NCI-H345 treated with DMSO at 0.1 percent for 48 hours (cell line): Measurements from ENCODE around the gene INPP5B.

ENCODE experiments used
- DNase-seq: peaks from one replicate; lab custom pipeline; 2025; ENCODE audit not compliant: unreplicated experiment; lab: John Stamatoyannopoulos, UW

Gene INPP5B

DNA sequence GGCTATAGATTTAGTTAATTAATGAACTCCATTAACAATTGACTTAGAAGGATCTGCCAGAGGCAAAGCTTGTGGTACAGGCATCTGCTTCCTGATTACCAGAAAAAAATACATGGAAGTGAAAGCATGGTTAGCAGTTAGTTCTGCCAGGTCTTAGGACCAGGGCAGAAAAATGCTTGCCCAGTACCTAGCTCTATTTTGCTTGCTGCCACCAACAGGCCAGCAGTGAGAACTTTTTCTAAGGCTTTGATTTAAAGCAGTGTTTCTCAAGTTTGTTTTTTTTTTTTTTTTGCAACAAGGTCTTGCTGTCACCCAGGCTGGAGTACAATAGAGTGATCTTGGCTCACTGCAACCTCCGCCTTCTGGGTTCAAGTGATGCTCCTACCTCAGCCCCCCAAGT, 71.0 kb downstream of the INPP5B start:
- DNase-seq: no peak

DNA sequence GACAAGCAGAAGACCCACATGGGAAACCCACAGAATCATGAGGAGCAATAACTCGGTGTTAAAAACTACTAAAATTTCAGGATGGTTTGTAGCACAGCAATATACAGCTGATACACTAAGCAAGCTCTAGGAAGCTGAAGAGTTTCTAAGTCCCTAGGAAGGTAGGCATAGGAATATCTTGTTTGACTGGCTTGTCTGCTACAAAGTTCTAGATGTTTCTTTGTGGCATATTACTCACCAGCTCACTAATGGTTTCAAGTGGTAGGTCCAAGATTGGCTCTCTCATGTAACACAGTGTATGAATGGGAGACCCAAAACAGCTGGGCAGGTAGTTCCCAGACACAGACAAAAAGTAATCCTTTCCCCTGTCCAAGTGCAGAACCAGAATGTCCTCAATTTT, 74.2 kb downstream of the INPP5B start:
- DNase-seq: no peak

DNA sequence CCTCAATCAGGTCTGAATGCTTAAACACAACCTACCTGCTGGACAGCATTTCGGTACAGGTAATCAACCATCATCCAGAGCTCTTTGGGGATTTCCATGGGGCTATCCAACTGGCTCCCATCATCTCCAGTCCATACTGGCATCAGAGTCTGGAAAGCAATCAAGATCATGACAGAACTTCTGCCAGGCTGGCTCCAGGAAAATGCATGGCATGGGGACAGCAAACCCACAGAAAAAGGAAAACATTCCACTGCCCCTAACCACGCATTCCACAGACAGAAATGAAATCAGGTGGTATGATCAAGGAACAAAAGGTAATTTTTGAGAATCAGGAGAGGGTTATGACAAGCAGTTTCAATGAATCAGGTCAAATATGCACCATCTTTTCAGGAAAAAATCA, 78.4 kb downstream of the INPP5B start:
- no peak for DNase-seq

DNA sequence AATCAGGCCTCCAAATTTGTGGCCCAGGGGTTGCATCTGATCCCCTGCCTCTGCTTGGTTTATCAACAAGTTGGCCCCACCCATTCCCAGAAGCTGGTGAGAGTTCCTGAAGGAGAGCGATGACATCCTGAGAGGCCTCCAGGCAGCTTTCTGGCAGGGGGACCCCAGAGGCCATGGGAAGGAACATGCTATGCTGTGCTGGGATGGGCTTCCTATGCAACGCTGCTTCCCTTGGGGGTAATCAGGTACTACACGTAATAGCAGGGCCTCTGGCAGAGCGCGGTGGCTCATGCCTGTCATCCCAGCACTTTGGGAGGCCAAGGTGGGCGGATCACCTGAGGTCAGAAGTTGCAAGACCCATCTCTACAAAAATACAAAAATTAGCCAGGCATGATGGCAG, 79.1 kb downstream of the INPP5B start:
- DNase-seq: no peak

DNA sequence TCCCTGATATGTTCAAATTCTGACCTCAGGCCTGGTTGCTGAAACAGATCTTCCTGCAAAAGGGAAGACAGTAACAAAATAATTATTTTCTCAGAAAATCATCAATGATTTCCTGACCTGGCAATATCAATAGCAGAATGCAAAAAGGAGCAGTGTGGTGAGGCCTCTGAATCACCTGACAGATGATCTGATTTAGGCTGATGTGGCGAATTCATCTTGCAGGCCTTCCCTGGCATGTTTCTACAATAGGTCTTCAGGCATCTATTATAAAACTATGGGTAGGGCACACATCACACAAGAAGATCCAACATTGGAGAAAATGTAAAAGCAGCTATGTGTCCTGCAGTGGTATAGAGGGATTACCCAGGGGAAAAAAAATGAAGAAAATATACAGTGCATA, 80.4 kb downstream of the INPP5B start:
- DNase-seq: no peak

DNA sequence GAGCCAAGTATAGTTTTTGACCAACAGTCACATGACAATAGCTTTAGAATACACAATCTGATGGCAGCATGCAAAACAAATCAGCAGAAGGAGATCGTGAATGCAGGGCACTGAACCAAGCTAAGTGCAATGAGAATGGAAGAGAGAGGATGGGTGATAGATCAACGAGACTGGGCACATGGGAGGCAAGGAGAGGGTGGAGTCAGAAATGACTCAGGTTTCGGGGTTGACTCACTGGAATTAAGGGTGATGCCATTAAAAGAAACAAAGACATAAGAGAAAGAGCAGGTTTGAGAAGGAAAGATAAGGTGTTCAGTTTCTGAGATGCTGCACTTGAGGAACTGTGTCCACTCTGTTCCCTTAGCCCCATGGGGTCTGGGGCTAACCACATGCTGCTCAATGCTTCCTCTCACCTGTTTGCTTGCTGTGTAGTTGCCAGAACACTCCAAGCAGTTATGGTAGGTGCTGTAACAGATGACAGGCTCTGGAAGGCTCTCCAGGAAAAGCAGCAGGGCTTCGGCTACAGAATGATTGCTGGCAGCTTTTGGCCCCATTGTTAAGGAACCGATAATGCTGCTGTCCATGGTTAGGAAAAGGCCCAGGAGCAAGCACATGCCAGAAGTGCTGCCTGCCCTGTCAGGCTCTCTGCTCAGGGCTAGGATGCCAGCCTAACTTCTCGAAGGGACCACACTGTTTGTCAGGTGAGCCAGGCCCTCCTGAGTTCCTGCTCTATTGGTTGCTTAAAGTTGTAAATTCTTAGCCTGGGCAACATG, 81.3 kb downstream of the INPP5B start:
- no peak for DNase-seq

DNA sequence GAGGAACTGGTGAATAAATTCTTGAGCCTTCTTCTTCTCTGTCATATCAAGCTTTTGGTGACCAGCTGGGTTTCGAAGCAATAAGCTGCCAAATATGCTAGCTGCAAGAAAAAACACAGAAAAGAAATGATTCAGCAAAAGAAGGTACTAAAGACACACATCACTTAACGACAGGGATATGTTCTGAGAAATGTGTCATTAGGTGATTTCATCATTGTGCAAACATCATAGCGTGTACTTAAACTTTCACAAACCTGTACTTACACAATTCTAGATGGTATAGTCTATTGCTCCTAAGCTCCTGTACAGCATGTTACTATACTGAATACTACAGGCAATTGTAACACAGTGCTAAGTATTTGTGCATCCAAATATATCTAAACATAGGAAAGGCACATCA, 84.5 kb downstream of the INPP5B start:
- no peak for DNase-seq

DNA sequence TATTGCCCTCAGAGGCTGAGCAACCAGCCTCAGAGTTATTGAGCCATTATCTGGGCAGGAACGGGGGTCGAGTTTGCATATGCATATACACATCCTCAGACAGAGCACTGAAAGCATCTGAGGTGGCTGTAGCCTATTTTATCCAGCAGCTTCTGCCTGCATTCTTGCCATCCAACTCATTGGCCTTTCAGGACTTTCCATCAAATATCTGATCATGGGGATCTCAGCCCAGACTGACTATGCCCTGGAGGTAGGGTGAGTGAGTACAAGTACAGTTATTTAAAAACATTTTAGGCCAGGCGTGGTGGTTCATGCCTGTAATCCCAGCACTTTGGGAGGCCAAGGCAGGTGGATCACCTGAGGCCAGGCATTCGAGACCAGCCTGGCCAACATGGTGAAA, 85.7 kb downstream of the INPP5B start:
- DNase-seq: no peak

DNA sequence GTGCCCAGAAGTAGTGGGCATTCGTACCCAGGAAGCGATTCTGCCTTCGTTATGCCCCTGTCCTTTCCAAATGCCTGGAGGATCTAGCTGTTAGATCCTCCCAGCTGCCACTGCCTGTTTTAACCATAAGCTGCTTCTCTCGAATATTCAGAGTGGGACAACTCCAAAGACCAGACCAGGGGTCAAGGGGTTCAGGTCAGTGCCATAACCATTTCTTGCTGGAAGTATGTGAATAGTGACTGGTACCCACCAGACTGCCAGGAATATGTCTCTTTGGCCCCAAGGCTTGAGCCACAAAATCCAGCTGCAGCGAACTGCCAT, 86.5 kb downstream of the INPP5B start:
- no peak for DNase-seq

DNA sequence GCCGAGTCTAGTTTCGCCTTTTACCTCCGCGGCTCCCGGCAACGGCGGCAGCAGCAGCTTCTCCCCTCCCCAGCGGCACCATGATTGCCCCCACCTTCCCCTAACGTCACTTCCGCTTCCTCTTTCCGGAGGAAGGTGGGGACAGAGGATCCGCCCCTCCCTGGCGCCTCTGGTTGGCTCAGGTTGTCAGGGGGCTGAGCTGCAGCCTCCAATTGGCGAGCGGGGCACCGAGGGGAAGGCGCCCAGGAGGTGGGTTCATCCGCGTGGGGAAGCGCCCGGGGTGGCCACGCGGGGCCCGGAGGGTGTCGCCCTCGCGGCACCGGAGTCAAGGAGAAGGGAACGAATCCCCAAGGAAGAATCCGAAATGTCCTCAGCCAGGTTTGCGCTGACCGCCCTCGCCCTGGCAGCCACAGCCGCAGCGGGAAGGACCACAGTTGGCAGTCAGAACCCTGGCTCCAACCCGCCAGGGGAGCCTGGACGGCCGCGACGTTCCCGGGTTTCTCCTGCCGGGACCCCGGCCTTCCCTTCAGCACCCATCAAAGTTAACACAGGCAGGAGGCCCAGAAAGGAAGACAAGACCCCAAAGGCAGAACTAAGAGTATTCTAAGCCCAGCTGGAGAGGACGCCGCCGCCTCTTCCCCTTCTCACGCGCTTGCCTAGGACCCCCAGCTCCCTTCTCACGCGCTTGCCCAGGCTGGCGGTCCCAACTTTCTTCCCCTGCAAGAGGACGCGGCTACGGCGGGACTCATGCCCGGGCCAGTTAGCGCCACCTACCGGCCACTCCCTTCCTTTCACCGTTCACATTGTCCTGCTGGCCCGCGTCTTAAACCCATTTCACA, 87.1 kb downstream of the INPP5B start, which contains the start of gene MTF1:
Gene MTF1, minus strand, starts transcription at position 86 of the 839 bp plus-strand sequence. CDS start 1,934 bp downstream, outside the sequence.
- peak; percentile 95 for DNase-seq

DNA sequence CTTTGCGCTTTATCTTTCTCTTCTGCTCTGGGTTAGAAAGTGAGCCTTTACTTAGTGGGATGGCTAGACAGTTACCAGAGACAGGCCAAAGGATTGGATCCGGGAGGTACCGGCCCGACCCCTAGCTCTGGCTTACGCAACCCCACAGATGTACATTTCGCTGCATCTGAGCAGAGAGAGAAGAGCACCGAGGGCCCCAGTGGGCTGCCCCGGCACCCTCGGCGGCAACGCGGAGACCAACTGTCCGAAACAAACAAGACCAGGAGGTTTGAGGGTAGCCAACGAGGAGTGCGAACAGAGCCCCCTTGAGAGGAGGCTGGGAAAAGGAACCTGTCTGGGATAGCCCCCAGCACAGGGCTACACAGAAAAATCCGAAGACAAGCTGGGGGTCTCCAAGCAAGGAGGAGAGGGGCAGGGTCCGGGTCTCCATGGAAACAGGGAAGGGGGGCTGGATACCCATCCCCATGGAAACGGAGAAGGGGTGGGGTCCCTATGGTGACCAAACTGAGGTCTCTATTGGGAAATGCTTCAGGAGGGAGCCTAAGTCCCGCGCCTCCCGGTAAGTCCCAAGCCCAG, 87.8 kb downstream of the INPP5B start:
- peak; percentile 61 for DNase-seq

DNA sequence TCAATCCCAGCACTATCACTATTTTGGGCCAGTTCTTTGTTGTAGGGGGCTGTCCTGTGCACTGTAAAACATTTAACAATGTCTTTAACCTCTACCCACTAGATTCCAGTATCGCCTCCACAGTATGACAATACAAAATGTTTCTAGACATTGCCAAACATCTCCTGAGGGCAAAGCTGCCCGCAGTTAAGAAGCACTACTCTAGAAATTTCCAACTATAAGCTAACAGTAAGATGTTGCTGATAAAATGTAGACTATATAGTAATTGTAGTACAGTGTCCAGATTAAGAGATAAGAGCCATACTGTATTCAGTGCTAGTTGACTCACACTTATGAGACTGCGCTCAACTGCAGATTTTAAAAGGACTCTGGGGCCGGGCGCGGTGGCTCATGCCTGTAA, 92.4 kb downstream of the INPP5B start:
- no peak for DNase-seq

DNA sequence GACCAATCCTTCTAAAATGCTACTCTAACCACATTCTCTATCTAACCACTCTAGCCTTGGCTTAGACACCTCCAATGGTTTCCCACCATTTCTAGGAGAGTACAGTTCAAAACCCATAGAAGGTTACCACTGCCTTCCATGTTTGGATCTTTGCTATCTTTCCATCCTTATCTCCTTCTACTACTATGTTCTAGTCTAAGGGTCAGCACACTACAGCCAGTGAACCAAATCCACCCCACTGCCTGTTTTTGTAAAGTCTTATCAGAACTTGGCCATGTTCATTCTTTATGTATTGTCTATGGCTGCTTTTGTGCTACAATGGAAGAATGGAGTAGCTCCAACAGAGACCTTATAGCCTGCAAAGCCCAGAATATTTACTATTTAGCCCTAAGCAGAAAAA, 93.7 kb downstream of the INPP5B start:
- DNase-seq: no peak

DNA sequence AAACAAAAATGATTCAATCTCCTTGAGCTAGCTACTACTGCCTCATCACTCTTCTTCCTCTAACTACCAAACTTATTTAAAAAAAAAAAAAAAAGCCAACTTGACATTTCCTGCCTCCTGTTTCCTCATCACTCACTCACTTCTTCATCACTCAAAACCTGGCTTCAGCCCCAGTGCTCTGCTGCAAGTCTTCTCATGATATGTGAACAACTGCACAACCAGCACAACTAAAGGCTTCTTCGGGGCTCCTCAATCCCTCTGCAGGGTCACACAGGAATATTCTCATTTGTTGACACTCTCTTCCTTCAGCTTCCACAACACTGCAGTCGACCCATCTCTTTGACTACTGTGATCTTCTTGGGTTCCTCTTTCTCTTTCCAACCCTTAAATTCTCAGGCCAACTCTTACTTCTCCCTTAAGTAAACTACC, 95.1 kb downstream of the INPP5B start:
- no peak for DNase-seq

DNA sequence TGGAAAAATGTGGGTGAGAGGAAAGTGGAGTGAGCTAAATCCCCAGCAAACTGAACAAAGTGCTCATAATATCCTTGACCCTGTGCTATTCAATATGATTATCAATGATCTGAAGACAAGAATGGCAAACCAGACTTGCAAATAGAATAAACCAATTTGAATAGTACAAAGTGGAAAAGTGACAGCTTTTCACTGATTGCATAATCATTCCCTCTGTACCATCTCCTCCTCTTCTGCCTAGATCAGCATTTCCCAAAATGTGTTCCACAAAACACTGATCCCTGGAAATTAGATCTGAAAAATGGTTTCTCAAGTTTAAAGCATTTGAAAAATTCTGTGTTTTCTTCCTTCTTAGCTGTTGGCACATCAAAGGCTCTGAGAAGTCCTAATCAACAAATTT, 95.6 kb downstream of the INPP5B start:
- no peak for DNase-seq

DNA sequence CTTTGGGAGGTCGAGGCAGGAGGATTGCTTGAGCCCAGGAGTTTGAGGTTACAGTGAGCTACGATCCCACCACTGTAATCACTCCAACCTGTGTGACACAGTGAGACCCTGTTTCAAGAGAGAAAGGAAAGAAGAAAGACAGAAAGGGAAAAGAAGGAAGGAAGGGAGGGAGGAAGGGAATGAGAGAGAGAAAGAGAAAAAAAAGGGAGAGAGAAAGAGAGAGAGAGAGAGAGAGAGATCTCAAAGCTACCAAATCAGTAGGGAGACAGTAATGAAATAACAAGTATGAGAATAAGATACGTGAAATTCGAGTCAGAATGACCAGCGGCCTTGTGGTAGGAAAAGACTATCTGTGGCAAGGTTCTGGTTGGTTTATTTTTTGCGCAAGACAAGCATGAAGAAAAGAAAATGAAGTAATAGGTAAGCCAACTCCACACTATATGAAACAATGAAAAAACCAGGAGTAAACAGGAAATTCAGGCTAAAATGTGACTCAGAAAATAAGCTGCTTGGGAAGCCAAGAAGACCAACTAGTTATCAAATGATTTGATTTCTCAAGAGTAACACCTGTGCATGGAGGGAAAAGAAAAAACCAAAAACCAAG, 96.4 kb downstream of the INPP5B start:
- DNase-seq: no peak

DNA sequence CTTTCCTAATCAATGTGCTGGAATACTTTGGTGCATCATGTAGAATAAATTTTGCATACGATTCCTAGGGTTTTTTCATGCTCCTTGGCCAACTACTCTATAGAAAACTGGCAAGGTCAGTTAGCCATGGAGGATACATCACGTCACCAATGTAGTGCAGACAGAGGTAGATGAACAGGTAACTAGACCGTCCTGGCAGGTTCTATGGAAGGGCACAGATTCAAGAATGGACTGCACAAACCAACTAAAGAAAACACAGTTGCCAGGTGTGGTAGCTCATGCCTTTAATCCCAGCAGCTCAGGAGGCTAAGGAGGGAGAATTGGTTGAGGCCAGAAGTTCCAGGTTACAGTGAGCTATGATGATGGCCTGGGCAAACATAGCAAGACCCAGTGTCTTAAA, 97.4 kb downstream of the INPP5B start:
- no peak for DNase-seq

DNA sequence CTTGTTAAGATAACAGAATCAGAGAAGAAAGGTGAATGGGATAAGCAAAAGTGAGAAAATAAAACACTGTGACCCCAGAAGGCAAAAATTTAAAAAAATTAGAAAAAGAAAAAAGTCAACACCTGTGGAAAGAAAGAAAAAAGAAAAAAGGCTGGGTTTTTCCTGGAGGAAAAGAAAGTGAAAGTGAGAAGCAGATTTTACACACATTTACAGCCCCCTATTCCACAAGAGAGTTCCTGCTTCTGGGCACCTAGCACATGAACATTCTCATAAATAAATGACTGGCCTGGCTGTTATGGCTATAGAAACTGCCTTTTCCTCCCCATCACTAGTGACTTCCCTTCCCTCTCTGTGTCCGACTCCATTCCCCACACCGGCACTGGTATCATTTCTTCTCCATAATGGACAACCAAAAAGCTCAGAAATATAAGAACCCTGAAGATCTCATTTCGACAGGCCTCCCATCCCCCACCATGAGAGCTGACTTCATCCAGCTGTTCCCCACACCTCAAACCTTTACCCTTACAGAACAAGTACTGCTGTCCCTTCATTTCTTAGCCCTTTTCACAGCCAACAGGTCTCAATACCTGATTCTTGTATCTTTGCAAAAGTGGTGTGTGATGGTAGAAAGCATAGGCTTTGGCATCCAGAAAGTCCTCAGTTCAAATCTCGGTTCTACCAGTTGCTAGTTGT, 100.1 kb downstream of the INPP5B start:
- DNase-seq: no peak

DNA sequence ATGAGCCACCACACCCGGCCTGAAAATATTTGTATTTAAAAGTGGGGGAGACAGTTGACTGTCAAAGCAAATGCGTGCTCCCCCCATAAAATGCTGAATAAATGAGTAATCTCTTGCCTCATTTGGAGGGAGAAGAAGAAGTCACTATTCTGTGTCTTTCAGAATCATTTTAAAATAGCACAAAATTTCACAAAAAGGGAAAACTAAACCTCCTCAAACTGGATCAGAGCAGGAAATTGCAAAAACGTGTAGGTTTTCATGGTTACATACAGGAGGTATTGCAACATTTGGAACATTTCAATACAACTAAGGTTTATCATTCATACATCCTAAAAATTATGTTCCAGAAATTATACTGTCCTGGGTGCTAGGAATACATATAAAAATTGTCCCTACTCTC, 101.1 kb downstream of the INPP5B start:
- DNase-seq: no peak

DNA sequence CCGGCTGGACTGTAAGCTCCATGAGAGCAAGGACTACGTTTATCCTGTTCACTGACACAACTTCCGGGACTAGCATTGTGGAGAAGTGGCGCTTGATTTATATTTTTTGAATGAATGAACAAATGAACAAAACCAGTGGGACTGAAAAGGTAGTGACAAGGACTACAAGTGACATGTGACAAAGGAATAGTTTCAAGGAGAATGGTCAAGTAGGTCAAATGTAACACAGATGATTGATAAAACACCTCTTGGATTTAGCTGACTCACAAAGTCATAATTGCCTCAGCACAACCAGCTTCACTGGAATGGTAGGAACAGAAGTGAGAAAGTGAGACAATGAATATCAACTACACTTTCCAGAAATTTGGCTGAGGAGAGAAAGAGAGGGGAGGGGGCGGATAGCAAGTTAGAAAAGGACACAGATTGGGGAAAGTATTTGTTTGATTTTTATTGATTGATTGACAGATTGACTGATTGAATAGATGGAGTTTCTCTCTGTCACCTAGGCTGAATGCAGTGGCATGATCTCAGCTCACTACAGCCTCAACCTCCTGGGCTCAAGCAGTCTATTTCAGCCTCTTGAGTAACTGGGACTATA, 101.7 kb downstream of the INPP5B start:
- DNase-seq: no peak

DNA sequence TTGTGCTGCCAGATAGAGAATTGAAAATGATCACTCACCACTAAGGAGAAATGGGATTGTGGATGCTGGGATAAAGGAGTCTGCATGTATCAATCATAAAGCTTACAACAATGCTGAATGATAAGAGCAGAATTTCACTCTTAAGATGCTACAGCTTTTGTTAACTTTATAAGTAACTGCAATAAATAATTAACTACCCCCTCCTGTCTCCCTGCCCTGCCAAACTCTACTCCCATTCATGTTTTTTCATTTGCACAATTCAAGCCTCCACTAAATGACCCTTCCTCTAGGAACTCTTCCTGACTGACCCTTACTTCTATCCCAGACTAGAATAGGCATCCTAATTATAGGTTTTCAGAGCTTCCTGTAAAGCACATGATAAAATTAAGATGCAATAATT, 102.3 kb downstream of the INPP5B start:
- DNase-seq: no peak
